ENCODE results near the gene NPAS2. TPM values are rescaled to one million over a fixed set of nuclear protein-coding genes. Genes with fewer than 3 reads are reported as not detected.

Gene NPAS2
- total RNA-seq, 2 experiments from 2014 or later, result 5.8 to 5.9 TPM

- no peaks in the 10 kb centered on the region for H3K36me3 Mint-ChIP-seq (ENCODE audit: low read depth)
- no peak for DNase-seq
- H3K27ac Mint-ChIP-seq, result no peak overlapping the region
- no peak overlapping the region for H3K4me3 Mint-ChIP-seq
- no peaks in the 10 kb centered on the region for H3K27me3 Mint-ChIP-seq (ENCODE audit: low read depth)
- CTCF ChIA-PET, result no interaction called here
- H3K4me1 Mint-ChIP-seq (ENCODE audit: low read depth), result peaks cover 6% of the 10 kb centered on the region
- intact Hi-C loops (cut with micrococcal nuclease), result no loop called here
- H3K9me3 Mint-ChIP-seq, result no peaks in the 10 kb centered on the region
These were observed 90.2 kb downstream of the NPAS2 start for GRCh38 chr2:100910111-100910510.

- Mint-ChIP-seq H3K36me3 (ENCODE audit: low read depth) (no peaks in the 10 kb centered on the region), H3K27me3 (ENCODE audit: low read depth) (no peaks in the 10 kb centered on the region), H3K9me3 (peaks cover 5% of the 10 kb centered on the region), H3K4me1 (ENCODE audit: low read depth) (peaks cover 1% of the 10 kb centered on the region), H3K27ac (no peak overlapping the region), H3K4me3 (no peak overlapping the region)
- DNase-seq, result peak; percentile 32
- CTCF ChIA-PET, result interaction anchor here (0.7 to 1.8 kb wide), 5 partner anchors 24 to 238 kb away, joined by 3 to 6 read pairs (median 4); no protein-coding TSS in a partner anchor
- intact Hi-C loops (cut with micrococcal nuclease), result no loop called here
These were observed 99.4 kb downstream of the NPAS2 start for GRCh38 chr2:100919316-100919715.

GRCh38 chr2:100921685-100922161, 101.8 kb downstream of the NPAS2 start:
- CTCF ChIA-PET, result no interaction called here
- DNase-seq, result no peak
- no peaks in the 10 kb centered on the region for H3K27me3 Mint-ChIP-seq (ENCODE audit: low read depth)
- no peak overlapping the region for H3K4me3 Mint-ChIP-seq
- H3K4me1 Mint-ChIP-seq (ENCODE audit: low read depth), result peaks cover 5% of the 10 kb centered on the region
- H3K36me3 Mint-ChIP-seq (ENCODE audit: low read depth), result peaks cover 2% of the 10 kb centered on the region
- intact Hi-C loops (cut with micrococcal nuclease), result no loop called here
- H3K27ac Mint-ChIP-seq, result no peak overlapping the region
- H3K9me3 Mint-ChIP-seq, result no peaks in the 10 kb centered on the region

GRCh38 chr2:100923461-100924060, 103.6 kb downstream of the NPAS2 start:
- CTCF ChIA-PET, result interaction anchor here (0.6 to 1.4 kb wide), 2 partner anchors 11 to 158 kb away, joined by 3 read pairs; no protein-coding TSS in a partner anchor
- no peak for DNase-seq
- Mint-ChIP-seq H3K36me3 (ENCODE audit: low read depth) (peaks cover 2% of the 10 kb centered on the region), H3K4me3 (no peak overlapping the region), H3K27ac (peak overlapping the region; percentile 87), H3K27me3 (ENCODE audit: low read depth) (no peaks in the 10 kb centered on the region), H3K9me3 (no peaks in the 10 kb centered on the region), H3K4me1 (ENCODE audit: low read depth) (peaks cover 5% of the 10 kb centered on the region)
- intact Hi-C loops (cut with micrococcal nuclease), result no loop called here

- CTCF ChIA-PET, result interaction anchor here (0.6 to 1.4 kb wide), 2 partner anchors 12 to 159 kb away, joined by 3 read pairs; no protein-coding TSS in a partner anchor
- Mint-ChIP-seq H3K36me3 (ENCODE audit: low read depth) (peaks cover 2% of the 10 kb centered on the region), H3K9me3 (no peaks in the 10 kb centered on the region), H3K4me1 (ENCODE audit: low read depth) (peaks cover 5% of the 10 kb centered on the region), H3K27ac (peak overlapping the region; percentile 87), H3K27me3 (ENCODE audit: low read depth) (no peaks in the 10 kb centered on the region), H3K4me3 (peak overlapping the region; percentile 22)
- intact Hi-C loops (cut with micrococcal nuclease), result no loop called here
- no peak for DNase-seq
These were observed 104.2 kb downstream of the NPAS2 start for GRCh38 chr2:100924122-100924519.

- Mint-ChIP-seq H3K4me1 (ENCODE audit: low read depth) (peaks cover 5% of the 10 kb centered on the region), H3K27me3 (ENCODE audit: low read depth) (no peaks in the 10 kb centered on the region), H3K4me3 (peak overlapping the region; percentile 45), H3K9me3 (no peaks in the 10 kb centered on the region), H3K36me3 (ENCODE audit: low read depth) (peaks cover 2% of the 10 kb centered on the region), H3K27ac (peak overlapping the region; percentile 87)
- peak; percentile 37 for DNase-seq
- intact Hi-C loops (cut with micrococcal nuclease), result no loop called here
- CTCF ChIA-PET, result interaction anchor here (0.6 to 1.4 kb wide), 2 partner anchors 13 to 159 kb away, joined by 3 read pairs; no protein-coding TSS in a partner anchor
These were observed 104.8 kb downstream of the NPAS2 start for GRCh38 chr2:100924520-100925451.

- no peaks in the 10 kb centered on the region for H3K27me3 Mint-ChIP-seq (ENCODE audit: low read depth)
- peaks cover 2% of the 10 kb centered on the region for H3K36me3 Mint-ChIP-seq (ENCODE audit: low read depth)
- peaks cover 5% of the 10 kb centered on the region for H3K4me1 Mint-ChIP-seq (ENCODE audit: low read depth)
- CTCF ChIA-PET, result no interaction called here
- no peak overlapping the region for H3K27ac Mint-ChIP-seq
- no peak for DNase-seq
- no peaks in the 10 kb centered on the region for H3K9me3 Mint-ChIP-seq
- H3K4me3 Mint-ChIP-seq, result no peak overlapping the region
- intact Hi-C loops (cut with micrococcal nuclease), result no loop called here
These were observed 108.3 kb downstream of the NPAS2 start for GRCh38 chr2:100928235-100928634.

- Mint-ChIP-seq H3K9me3 (no peaks in the 10 kb centered on the region), H3K4me1 (ENCODE audit: low read depth) (peaks cover 5% of the 10 kb centered on the region), H3K27me3 (ENCODE audit: low read depth) (no peaks in the 10 kb centered on the region), H3K36me3 (ENCODE audit: low read depth) (peaks cover 2% of the 10 kb centered on the region), H3K27ac (no peak overlapping the region), H3K4me3 (no peak overlapping the region)
- no peak for DNase-seq
- intact Hi-C loops (cut with micrococcal nuclease), result no loop called here
- CTCF ChIA-PET, result no interaction called here
These were observed 109.2 kb downstream of the NPAS2 start for GRCh38 chr2:100929147-100929546.

- CTCF ChIA-PET, result no interaction called here
- DNase-seq, result no peak
- no peaks in the 10 kb centered on the region for H3K27me3 Mint-ChIP-seq (ENCODE audit: low read depth)
- H3K4me3 Mint-ChIP-seq, result no peak overlapping the region
- peaks cover 3% of the 10 kb centered on the region for H3K4me1 Mint-ChIP-seq (ENCODE audit: low read depth)
- H3K27ac Mint-ChIP-seq, result no peak overlapping the region
- no peaks in the 10 kb centered on the region for H3K36me3 Mint-ChIP-seq (ENCODE audit: low read depth)
- intact Hi-C loops (cut with micrococcal nuclease), result no loop called here
- no peaks in the 10 kb centered on the region for H3K9me3 Mint-ChIP-seq
These were observed 114.8 kb downstream of the NPAS2 start for GRCh38 chr2:100934504-100935371.

- H3K4me3 Mint-ChIP-seq, result no peak overlapping the region
- H3K27ac Mint-ChIP-seq, result no peak overlapping the region
- no peaks in the 10 kb centered on the region for H3K9me3 Mint-ChIP-seq
- DNase-seq, result no peak
- intact Hi-C loops (cut with micrococcal nuclease), result no loop called here
- CTCF ChIA-PET, result no interaction called here
- no peaks in the 10 kb centered on the region for H3K27me3 Mint-ChIP-seq (ENCODE audit: low read depth)
- H3K36me3 Mint-ChIP-seq (ENCODE audit: low read depth), result no peaks in the 10 kb centered on the region
- peaks cover 9% of the 10 kb centered on the region for H3K4me1 Mint-ChIP-seq (ENCODE audit: low read depth)
These were observed 115.4 kb downstream of the NPAS2 start for GRCh38 chr2:100935372-100935752.

GRCh38 chr2:100936070-100936741, 116.3 kb downstream of the NPAS2 start:
- no peaks in the 10 kb centered on the region for H3K27me3 Mint-ChIP-seq (ENCODE audit: low read depth)
- CTCF ChIA-PET, result no interaction called here
- H3K36me3 Mint-ChIP-seq (ENCODE audit: low read depth), result no peaks in the 10 kb centered on the region
- H3K27ac Mint-ChIP-seq, result no peak overlapping the region
- intact Hi-C loops (cut with micrococcal nuclease), result no loop called here
- H3K4me1 Mint-ChIP-seq (ENCODE audit: low read depth), result peaks cover 18% of the 10 kb centered on the region
- no peaks in the 10 kb centered on the region for H3K9me3 Mint-ChIP-seq
- no peak for DNase-seq
- H3K4me3 Mint-ChIP-seq, result no peak overlapping the region

Data from activated naive CD4-positive, alpha-beta T cell treated with anti-CD3 and anti-CD28 coated beads for 36 hours (primary cell).